ENCODE data around the gene ZBTB8OS. TPM values are rescaled to one million over a fixed set of nuclear protein-coding genes. Genes with fewer than 3 reads are reported as not detected.

ZBTB8OS gene
- total and polyA plus RNA-seq, 9 of the 15 experiments (the other 6 are each of a cell fraction or from before 2014, with no cell fraction given): 54.8 to 230 (median 107) TPM

DNA sequence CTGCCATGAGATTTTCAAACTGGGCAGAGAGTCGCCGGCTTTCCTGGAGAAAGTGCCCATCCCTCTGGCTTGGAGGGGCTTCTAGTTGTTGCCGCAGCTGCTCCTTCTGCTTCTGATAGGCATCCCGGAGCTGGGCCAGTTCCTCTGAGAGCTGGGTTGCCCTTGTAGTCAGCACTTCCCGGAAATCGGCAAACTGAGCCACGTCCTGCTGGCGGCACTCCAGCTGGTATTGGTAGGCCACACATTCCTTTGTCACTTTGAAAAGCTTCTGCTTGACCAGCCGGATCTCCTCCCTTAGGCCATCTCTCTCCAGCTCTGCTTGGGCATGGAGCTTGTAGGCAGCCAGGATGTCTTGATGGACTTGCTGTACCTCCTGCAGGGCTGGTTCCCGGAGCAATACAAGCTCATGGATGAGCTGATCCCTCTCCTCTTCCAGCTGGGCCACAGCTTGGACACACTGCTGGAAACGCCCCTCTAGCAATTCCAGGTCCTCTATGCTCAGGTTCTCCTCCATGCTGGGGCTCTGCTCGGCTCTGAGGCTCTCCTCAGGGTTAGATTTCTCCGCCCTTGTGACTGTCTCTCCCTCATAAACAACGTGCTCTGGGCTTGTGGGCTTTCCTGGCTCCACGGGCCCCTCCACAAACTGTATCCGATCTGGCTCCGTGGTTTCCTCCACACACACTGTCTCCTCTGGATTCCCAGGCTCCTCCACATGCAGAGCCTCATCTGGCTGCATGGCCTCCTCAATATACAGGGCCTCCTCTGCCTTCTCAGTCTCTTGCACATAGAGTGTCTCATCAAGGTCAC, 45.0 kb upstream of the ZBTB8OS start:
- peak overlapping the region; percentile 1; the same call in 1 of the 2 replicates for H3K4me3 ChIP-seq
- CTCF ChIA-PET (ENCODE audit: low intra/inter-chr PET ratio): no interaction called here
- TF ChIP-seq, protein P1, sequence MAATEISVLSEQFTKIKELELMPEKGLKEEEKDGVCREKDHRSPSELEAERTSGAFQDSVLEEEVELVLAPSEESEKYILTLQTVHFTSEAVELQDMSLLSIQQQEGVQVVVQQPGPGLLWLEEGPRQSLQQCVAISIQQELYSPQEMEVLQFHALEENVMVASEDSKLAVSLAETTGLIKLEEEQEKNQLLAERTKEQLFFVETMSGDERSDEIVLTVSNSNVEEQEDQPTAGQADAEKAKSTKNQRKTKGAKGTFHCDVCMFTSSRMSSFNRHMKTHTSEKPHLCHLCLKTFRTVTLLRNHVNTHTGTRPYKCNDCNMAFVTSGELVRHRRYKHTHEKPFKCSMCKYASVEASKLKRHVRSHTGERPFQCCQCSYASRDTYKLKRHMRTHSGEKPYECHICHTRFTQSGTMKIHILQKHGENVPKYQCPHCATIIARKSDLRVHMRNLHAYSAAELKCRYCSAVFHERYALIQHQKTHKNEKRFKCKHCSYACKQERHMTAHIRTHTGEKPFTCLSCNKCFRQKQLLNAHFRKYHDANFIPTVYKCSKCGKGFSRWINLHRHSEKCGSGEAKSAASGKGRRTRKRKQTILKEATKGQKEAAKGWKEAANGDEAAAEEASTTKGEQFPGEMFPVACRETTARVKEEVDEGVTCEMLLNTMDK (IDR thresholded peaks at IDR 0.05; ENCODE audit: borderline replicate concordance, insufficient read depth, low read depth, low read length, poor library complexity, severe bottlenecking): no peak
- TF ChIP-seq, protein P2, sequence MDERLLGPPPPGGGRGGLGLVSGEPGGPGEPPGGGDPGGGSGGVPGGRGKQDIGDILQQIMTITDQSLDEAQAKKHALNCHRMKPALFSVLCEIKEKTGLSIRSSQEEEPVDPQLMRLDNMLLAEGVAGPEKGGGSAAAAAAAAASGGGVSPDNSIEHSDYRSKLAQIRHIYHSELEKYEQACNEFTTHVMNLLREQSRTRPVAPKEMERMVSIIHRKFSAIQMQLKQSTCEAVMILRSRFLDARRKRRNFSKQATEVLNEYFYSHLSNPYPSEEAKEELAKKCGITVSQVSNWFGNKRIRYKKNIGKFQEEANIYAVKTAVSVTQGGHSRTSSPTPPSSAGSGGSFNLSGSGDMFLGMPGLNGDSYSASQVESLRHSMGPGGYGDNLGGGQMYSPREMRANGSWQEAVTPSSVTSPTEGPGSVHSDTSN (CRISPR knock-in tag; IDR thresholded peaks at IDR 0.05; ENCODE audit: low read depth): no peak
- TF ChIP-seq, protein P2 (tag; conservative IDR thresholded peaks at IDR 0.05; ENCODE audit: low read depth): no peak
- TF ChIP-seq ZNF184 (CRISPR knock-in tag; IDR thresholded peaks at IDR 0.05): no peak
- no peak for TF ChIP-seq CEBPG (CRISPR knock-in tag; IDR thresholded peaks at IDR 0.05)
- TF ChIP-seq CEBPG (tag; conservative IDR thresholded peaks at IDR 0.05 in 1 of 2, IDR thresholded peaks at IDR 0.05 in 1 of 2): no peak
- TF ChIP-seq, protein P3, sequence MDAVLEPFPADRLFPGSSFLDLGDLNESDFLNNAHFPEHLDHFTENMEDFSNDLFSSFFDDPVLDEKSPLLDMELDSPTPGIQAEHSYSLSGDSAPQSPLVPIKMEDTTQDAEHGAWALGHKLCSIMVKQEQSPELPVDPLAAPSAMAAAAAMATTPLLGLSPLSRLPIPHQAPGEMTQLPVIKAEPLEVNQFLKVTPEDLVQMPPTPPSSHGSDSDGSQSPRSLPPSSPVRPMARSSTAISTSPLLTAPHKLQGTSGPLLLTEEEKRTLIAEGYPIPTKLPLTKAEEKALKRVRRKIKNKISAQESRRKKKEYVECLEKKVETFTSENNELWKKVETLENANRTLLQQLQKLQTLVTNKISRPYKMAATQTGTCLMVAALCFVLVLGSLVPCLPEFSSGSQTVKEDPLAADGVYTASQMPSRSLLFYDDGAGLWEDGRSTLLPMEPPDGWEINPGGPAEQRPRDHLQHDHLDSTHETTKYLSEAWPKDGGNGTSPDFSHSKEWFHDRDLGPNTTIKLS (IDR thresholded peaks at IDR 0.05; ENCODE audit: borderline replicate concordance, low read depth): no peak
- 0 out of 4 replicates have a peak, but pooled peaks of 1 of the 2 experiments have one; percentile 23 for TF ChIP-seq NRF1 (conservative IDR thresholded peaks at IDR 0.05 in 1 of 2, IDR thresholded peaks at IDR 0.05 in 1 of 2)
- no peak for TF ChIP-seq PTTG1 (tag; IDR thresholded peaks at IDR 0.05; ENCODE audit: low read depth)
- TF ChIP-seq, protein P4, sequence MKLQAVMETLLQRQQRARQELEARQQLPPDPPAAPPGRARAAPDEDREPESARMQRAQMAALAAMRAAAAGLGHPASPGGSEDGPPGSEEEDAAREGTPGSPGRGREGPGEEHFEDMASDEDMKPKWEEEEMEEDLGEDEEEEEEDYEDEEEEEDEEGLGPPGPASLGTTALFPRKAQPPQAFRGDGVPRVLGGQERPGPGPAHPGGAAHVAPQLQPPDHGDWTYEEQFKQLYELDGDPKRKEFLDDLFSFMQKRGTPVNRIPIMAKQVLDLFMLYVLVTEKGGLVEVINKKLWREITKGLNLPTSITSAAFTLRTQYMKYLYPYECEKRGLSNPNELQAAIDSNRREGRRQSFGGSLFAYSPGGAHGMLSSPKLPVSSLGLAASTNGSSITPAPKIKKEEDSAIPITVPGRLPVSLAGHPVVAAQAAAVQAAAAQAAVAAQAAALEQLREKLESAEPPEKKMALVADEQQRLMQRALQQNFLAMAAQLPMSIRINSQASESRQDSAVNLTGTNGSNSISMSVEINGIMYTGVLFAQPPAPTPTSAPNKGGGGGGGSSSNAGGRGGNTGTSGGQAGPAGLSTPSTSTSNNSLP (IDR thresholded peaks at IDR 0.05; ENCODE audit: borderline replicate concordance, low read depth, low read length): no peak
- TF ChIP-seq GABPB1 (CRISPR knock-in tag; IDR thresholded peaks at IDR 0.05): no peak; the same call in 1 of the 2 replicates

More for the DNA sequence above, 45.0 kb upstream of the ZBTB8OS start:
- intact Hi-C loops (cut with micrococcal nuclease) (loop anchor here (10.0 kb wide), 1 partner anchor 170 kb away; no protein-coding TSS in a partner anchor), in situ Hi-C loops (cut with MboI) (no loop called here)
- 20% methylated on average over 17 of the region's 17 CpGs for WGBS (ENCODE audit: insufficient coverage, low coverage, missing lambda C conversion rate)
- peaks cover 14 to 19% of the 10 kb centered on the region in 2 experiments for H3K4me1 ChIP-seq (replicated peaks in 1 of 2; ENCODE audit: control insufficient read depth in 2 of 2, insufficient read depth in 2 of 2, low read length in 2 of 2)
- no peaks in the 10 kb centered on the region for H3K36me3 ChIP-seq (ENCODE audit: control insufficient read depth, insufficient read depth, low read length)
- H4K20me1 ChIP-seq (replicated peaks; ENCODE audit: control insufficient read depth, insufficient read depth, low read length): no peaks in the 10 kb centered on the region
- no TSS peak for BruUV-seq (replicated peaks)
- no peaks in the 10 kb centered on the region for H3K79me2 ChIP-seq (ENCODE audit: control insufficient read depth, insufficient read depth, low read length)
- peak overlapping the region; percentile 64 for H3K4me2 ChIP-seq (ENCODE audit: insufficient read depth, low read length)
- DNase-seq (ENCODE audit: extremely low read depth in 1 of 4, low spot score in 3 of 4) (peak; percentile 39 to 89 (median 54)), FAIRE-seq (peak; percentile 84), ATAC-seq (peak; percentile 79)
- H3K9ac ChIP-seq (ENCODE audit: insufficient read depth in 1 of 2, low read depth in 2 of 2, low read length in 2 of 2): peak overlapping the region; percentile 49 to 88
- no peaks in the 10 kb centered on the region for H3K9me3 ChIP-seq (replicated peaks; ENCODE audit: control insufficient read depth, insufficient read depth, low read depth, low read length)
- peak overlapping the region; percentile 94 for H2AFZ ChIP-seq (ENCODE audit: low read depth, low read length)
- H3K9me1 ChIP-seq (ENCODE audit: control insufficient read depth, insufficient read depth, low read length): no peaks in the 10 kb centered on the region
- POLR2A ChIA-PET: interaction anchor here (0.7 to 2.7 kb wide), 14 partner anchors 9 to 87 kb away, joined by 3 to 21 read pairs (median 3); partner anchors contain the start of gene RBBP4
- H3K27ac ChIP-seq (ENCODE audit: extremely low read depth, low read depth, low read length): peak overlapping the region; percentile 48; the same call in 2 of the 3 replicates
- H3K27me3 ChIP-seq (ENCODE audit: control insufficient read depth in 2 of 2, insufficient read depth in 2 of 2, low read length in 2 of 2): no peaks in the 10 kb centered on the region
